Panc1 (cell line): ENCODE results near the gene C2orf76. TPM values are rescaled to one million over a fixed set of nuclear protein-coding genes. Genes with fewer than 3 reads are reported as not detected.

Experiments used
- ATAC-seq: fragments of 200-7000 bp; cut with Tn5 transposase; 2 replicates; pipeline ENCODE4 v1.9.1; 2020; ENCODE audit warnings: mild to moderate bottlenecking, moderate library complexity
- BruUV-seq: library from RNA; stranded (reverse); fragments of 400-500 nt; replicated peaks from 2 replicates; lab custom pipeline; 2021; lab: Mats Ljungman, UMichigan
- CTCF ChIA-PET: fragments of 300-600 bp; sonication (Branson Sonifier 250); formaldehyde crosslinking; loops from one replicate; lab custom pipeline; 2022; ENCODE audit warnings: antibody characterized with exemption; lab: Charles Lee
- POLR2A ChIA-PET: fragments of 300-600 bp; sonication (Branson Sonifier 250); formaldehyde crosslinking; loops from one replicate; lab custom pipeline; 2022; ENCODE audit warnings: antibody characterized with exemption; lab: Charles Lee
- DNase-seq: peaks from one replicate; pipeline ENCODE4 v3.0.0-alpha.2; 2010; ENCODE audit warnings: low read depth, low spot score
- H3K27ac ChIP-seq: 2 replicates; pipeline ENCODE4 v1.5.1; 2011; ENCODE audit warnings: mild to moderate bottlenecking, low read length, inconsistent platforms
- H3K27me3 ChIP-seq: fragments of 200-500 bp; sonication (Bioruptor generic); 2 replicates; pipeline ENCODE4 v1.6.0; 2014; ENCODE audit warnings: low read length, inconsistent platforms; ENCODE audit not compliant: control insufficient read depth, insufficient read depth
- H3K36me3 ChIP-seq: fragments of 200-500 bp; sonication (Bioruptor generic); 2 replicates; pipeline ENCODE4 v1.5.1; 2014; ENCODE audit warnings: inconsistent platforms, mild to moderate bottlenecking, low read length, moderate library complexity; ENCODE audit not compliant: control insufficient read depth, insufficient read depth
- H3K4me1 ChIP-seq: 2 replicates; pipeline ENCODE4 v1.5.1; 2011; ENCODE audit warnings: inconsistent platforms, mild to moderate bottlenecking, low read length, moderate library complexity; ENCODE audit not compliant: control insufficient read depth, insufficient read depth
- H3K4me3 ChIP-seq, 2 experiments: 2 replicates each; pipeline ENCODE4 v1.5.1; 2011 to 2012; ENCODE audit warnings: low read depth in 2 of 2, low read length in 2 of 2, mild to moderate bottlenecking in 2 of 2, inconsistent platforms in 1 of 2, moderate library complexity in 1 of 2
- H3K9me3 ChIP-seq: fragments of 200-500 bp; sonication (Bioruptor generic); 2 replicates; pipeline ENCODE4 v1.5.1; 2014; ENCODE audit warnings: low read depth, mild to moderate bottlenecking, inconsistent platforms, low read length, moderate library complexity; ENCODE audit not compliant: control insufficient read depth, insufficient read depth
- POLR2AphosphoS5 ChIP-seq: IDR thresholded peaks from 2 replicates; pipeline ENCODE4 v1.6.1; 2012; ENCODE audit warnings: mild to moderate bottlenecking, low read depth, low read length, moderate library complexity
- REST ChIP-seq, 2 experiments: IDR thresholded peaks; 2 replicates each; pipeline ENCODE4 v1.6.1; 2011 to 2012; ENCODE audit warnings: low read depth in 2 of 2, control low read depth in 1 of 2, low read length in 1 of 2, mild to moderate bottlenecking in 1 of 2, moderate library complexity in 1 of 2; ENCODE audit not compliant: insufficient read depth in 1 of 2
- SIN3A ChIP-seq: IDR thresholded peaks from 2 replicates; pipeline ENCODE4 v1.6.1; 2012; ENCODE audit warnings: low read depth, mild to moderate bottlenecking, low read length, moderate library complexity, borderline replicate concordance; ENCODE audit not compliant: insufficient read depth
- TCF7L2 ChIP-seq: IDR thresholded peaks from 2 replicates; pipeline ENCODE4 v1.6.1; 2011; ENCODE audit warnings: mild to moderate bottlenecking, low read depth, low read length, inconsistent platforms
- in situ Hi-C: cut with HindIII; loops from 2 replicates; pipeline ENCODE4 v1.10.0; 2016; ENCODE audit warnings: low sequenced_read_pairs, low pct_unique_long_range_greater_than_20kb
- intact Hi-C: fragments of 100-400 bp; cut with micrococcal nuclease; formaldehyde crosslinking; loops from one replicate; pipeline ENCODE4 v1.10.0; 2022; ENCODE audit not compliant: unreplicated experiment
- total RNA-seq: library from RNA; stranded (reverse); gene quantifications from one replicate; pipeline ENCODE4 v1.2.1, GENCODE V29; 2021; ENCODE audit not compliant: unreplicated experiment
- TF ChIP-seq, protein P1 (sequence below): fragments of 450-650 bp; IDR thresholded peaks from 2 replicates; pipeline ENCODE4 v1.5.1; 2017; ENCODE audit warnings: mild to moderate bottlenecking

Gene C2orf76
- total RNA-seq, 1 experiment from 2014 or later = 22.7 TPM

DNA sequence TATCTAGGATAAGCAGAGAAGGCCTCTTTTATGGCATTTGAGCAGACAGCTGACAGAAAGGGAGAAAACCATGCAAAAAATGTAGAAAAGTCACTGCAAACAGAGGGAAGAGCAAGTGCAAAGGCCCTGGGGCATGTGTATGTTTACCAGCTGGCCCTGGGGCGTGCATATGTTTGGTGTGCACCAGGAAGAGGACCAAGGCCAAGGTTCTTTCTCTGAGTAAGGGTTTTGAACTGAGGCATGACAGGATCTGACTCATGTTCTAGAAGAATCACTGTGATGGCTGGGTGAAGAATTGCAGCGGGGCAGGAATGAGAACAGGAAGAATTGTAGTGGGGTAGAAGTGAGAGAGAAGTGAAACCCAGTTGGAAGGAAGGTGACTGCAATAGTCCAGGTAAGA, 73.4 kb downstream of the C2orf76 start:
- intact Hi-C loops (loop anchor here (5.0 kb wide), 1 partner anchor 266 kb away; no protein-coding TSS in a partner anchor), in situ Hi-C loops (no loop called here)
- no TSS peak for BruUV-seq
- TF ChIP-seq, protein P1, sequence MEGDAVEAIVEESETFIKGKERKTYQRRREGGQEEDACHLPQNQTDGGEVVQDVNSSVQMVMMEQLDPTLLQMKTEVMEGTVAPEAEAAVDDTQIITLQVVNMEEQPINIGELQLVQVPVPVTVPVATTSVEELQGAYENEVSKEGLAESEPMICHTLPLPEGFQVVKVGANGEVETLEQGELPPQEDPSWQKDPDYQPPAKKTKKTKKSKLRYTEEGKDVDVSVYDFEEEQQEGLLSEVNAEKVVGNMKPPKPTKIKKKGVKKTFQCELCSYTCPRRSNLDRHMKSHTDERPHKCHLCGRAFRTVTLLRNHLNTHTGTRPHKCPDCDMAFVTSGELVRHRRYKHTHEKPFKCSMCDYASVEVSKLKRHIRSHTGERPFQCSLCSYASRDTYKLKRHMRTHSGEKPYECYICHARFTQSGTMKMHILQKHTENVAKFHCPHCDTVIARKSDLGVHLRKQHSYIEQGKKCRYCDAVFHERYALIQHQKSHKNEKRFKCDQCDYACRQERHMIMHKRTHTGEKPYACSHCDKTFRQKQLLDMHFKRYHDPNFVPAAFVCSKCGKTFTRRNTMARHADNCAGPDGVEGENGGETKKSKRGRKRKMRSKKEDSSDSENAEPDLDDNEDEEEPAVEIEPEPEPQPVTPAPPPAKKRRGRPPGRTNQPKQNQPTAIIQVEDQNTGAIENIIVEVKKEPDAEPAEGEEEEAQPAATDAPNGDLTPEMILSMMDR = no peak
- TF ChIP-seq POLR2AphosphoS5 (no peak), REST (IDR thresholded peaks at IDR 0.05; ENCODE audit: insufficient read depth in 1 of 2, low read depth in 2 of 2, low read length in 1 of 2) (no peak), TCF7L2 (no peak), SIN3A (no peak)
- ATAC-seq = no peak
- DNase-seq = no peak
- Histone ChIP-seq H3K36me3 (no peaks in the 10 kb centered on the region), H3K4me3 (no peak overlapping the region), H3K9me3 (no peaks in the 10 kb centered on the region), H3K4me1 (peaks cover 3% of the 10 kb centered on the region; the same call in 1 of the 2 replicates), H3K27me3 (no peaks in the 10 kb centered on the region), H3K27ac (no peak overlapping the region)
- ChIA-PET POLR2A (no interaction called here), CTCF (no interaction called here)

DNA sequence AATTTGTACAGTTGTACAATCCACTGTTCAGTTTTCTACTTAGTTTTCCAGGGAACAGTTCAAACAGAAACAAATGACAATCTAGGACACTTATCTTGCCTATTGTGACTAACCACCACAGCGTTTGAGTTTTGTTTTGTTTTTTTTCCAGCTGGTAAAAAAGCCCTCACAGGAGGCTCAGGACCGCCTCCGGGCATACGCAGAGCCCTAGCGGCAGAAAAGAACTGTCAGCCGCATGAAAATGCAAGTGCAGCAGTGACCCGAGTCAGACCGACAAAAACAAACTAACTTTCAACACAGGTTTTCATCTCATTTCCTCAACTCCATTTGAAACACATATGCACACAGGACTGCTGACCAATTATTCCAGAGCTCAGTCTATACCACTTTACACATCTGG, 74.4 kb downstream of the C2orf76 start:
- no peaks in the 10 kb centered on the region for H3K27me3 ChIP-seq
- no peaks in the 10 kb centered on the region for H3K9me3 ChIP-seq
- BruUV-seq = no TSS peak
- DNase-seq (no peak), ATAC-seq (no peak)
- no peaks in the 10 kb centered on the region for H3K36me3 ChIP-seq
- intact Hi-C loops (loop anchor here (5.0 kb wide), 1 partner anchor 265 kb away; no protein-coding TSS in a partner anchor), in situ Hi-C loops (no loop called here)
- TF ChIP-seq SIN3A = no peak
- TF ChIP-seq, protein P1 = no peak
- no peak for TF ChIP-seq TCF7L2
- ChIA-PET POLR2A (interaction anchor here (0.6 kb wide), 1 partner anchor 35 kb away, joined by 3 read pairs; no protein-coding TSS in a partner anchor), CTCF (interaction anchor here (0.6 to 1.1 kb wide), 2 partner anchors 183 to 265 kb away, joined by 3 read pairs; no protein-coding TSS in a partner anchor)
- peaks cover 3% of the 10 kb centered on the region; the same call in 1 of the 2 replicates for H3K4me1 ChIP-seq
- no peak overlapping the region for H3K4me3 ChIP-seq
- no peak overlapping the region for H3K27ac ChIP-seq
